DOHH2 (cell line): ENCODE data around the gene LAMA5.

ENCODE experiments used
- CTCF ChIP-seq: fragments of 200-600 bp; sonication (generic); IDR thresholded peaks from one replicate; pipeline ENCODE4 v1.5.1; 2014; ENCODE audit warnings: antibody characterized with exemption, mild to moderate bottlenecking, low read depth, low read length; ENCODE audit not compliant: poor library complexity, severe bottlenecking
- EZH2phosphoT487 ChIP-seq: fragments of 200-600 bp; sonication (generic); IDR thresholded peaks from 2 replicates; pipeline ENCODE4 v1.6.1; 2017; ENCODE audit warnings: borderline replicate concordance, mild to moderate bottlenecking, antibody characterized with exemption, low read length, moderate library complexity, mixed read lengths

DNA sequence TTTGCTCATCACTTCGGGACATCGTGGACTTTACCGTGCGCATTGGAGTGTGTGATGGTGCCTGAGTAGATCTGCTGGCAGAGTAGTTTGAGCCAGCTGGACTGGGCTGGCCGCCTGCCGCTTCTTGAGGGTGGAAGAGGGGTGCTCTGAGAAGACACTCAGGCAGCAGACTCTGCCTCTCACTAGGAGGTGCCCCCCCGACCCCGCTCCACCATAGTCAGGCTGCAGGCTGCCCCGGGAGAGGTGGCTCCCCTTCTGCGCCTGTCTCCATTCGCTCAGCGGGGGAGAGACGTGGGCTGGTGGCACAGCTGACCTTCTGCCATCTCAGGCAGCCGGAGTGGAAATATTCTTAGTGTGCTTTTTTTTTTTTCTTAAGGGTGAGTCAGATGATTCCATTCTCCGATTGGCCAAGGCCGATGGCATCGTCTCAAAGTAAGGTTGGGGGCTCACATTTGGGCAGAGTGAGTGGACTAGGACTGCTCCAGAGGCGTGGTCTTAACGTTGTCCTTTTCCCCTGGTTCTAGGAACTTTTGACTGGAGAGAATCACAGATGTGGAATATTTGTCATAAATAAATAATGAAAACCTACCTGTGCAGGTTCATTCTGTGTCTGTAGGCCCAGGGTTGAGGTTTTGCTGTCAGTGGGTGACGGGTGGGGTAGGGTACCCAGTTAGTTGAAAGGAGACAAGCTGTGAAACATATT lies 21.0 kb upstream of the LAMA5 start:
- TF ChIP-seq CTCF = no peak
- TF ChIP-seq EZH2phosphoT487 = no peak
